ENCODE data around the gene EPB41L1.

GRCh38 chr20:36236786-36237121 lies 82.2 kb downstream of the EPB41L1 start:
- no peak for TF ChIP-seq SPI1 (IDR thresholded peaks at IDR 0.05; ENCODE audit: borderline replicate concordance, low read depth)
- no peak for TF ChIP-seq CTCF (IDR thresholded peaks at IDR 0.05; ENCODE audit: insufficient read depth, low read length)
- TF ChIP-seq REST (IDR thresholded peaks at IDR 0.05; ENCODE audit: insufficient replicate concordance, low read depth), result no peak
- TF ChIP-seq POLR2AphosphoS5 (IDR thresholded peaks at IDR 0.05; ENCODE audit: low read depth), result no peak

All from HL-60 (cell line).